Iris pigment epithelial cell (primary cell): ENCODE results near the gene ABTB2.

Source experiments
- DNase-seq: peaks from one replicate; pipeline ENCODE4 v3.0.0-alpha.2; 2011; ENCODE audit warnings: low read depth

The ABTB2 gene

GRCh38 chr11:34214961-34215805 is 142.6 kb downstream of the ABTB2 start:
- DNase-seq: peak; percentile 47

- no peak for DNase-seq
These were observed 144.4 kb downstream of the ABTB2 start for GRCh38 chr11:34213366-34213765.

GRCh38 chr11:34212566-34212965 is 145.2 kb downstream of the ABTB2 start:
- DNase-seq: no peak

DNA sequence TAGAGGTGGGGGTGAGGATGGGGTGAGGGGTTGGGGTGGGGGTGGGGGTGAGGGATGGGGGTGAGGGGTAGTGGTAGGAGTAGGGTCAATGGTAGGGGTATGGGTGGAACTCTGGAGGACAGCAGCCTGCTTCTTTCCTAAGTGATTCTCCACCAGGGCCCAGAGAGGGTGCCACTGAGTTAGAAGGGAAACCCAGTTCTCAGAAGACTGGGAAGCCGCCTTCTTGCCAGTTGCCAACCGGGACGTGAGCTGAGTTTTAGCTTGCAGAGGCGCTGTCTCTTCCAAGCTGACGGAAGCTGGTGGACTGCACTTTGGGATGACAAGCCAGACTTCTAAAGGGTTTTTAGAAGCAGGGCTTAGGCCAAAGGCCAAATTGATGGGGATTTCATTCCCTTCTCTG is 148.0 kb downstream of the ABTB2 start:
- no peak for DNase-seq

DNA sequence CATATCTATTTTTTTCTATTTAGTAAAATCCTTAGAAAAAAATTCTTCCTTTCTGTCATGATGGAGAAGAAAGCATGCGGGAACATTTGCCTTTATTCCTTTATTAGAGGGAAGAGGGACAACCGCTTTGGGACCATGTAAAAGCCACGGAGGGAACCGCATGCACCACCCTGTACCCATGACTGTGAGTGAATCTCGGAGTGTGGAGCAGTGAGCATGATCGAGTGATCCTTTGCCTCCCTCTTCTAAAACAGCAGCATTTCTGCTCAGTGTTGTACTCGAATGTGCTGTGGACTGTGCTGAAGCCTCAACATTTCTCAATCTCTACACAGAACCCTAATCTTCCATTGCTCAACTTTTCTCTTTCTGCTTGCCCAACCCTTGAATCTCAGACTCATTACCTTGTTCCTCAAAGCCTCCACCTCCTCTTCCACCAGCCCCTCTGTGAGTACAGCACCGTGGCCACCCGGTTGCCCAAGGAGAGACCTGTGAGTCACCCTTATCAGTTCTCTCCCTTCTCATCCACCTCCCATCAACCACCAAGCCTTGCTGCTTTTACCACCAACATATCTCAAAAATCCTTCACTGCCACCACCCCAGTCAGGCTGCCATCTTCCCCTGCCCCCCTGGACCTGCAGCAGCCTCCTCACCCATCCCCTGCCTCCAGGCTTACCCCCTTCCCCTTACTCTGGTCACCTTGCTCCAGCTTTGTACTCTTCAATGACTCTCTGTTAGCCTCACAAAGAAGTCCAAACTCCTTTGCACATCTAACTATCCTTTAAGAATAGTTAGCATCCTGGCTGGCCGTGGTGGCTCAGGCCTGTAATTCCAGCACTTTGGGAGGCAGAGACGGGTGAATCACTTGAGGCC is 149.3 kb downstream of the ABTB2 start:
- DNase-seq: peak; percentile 79

DNA sequence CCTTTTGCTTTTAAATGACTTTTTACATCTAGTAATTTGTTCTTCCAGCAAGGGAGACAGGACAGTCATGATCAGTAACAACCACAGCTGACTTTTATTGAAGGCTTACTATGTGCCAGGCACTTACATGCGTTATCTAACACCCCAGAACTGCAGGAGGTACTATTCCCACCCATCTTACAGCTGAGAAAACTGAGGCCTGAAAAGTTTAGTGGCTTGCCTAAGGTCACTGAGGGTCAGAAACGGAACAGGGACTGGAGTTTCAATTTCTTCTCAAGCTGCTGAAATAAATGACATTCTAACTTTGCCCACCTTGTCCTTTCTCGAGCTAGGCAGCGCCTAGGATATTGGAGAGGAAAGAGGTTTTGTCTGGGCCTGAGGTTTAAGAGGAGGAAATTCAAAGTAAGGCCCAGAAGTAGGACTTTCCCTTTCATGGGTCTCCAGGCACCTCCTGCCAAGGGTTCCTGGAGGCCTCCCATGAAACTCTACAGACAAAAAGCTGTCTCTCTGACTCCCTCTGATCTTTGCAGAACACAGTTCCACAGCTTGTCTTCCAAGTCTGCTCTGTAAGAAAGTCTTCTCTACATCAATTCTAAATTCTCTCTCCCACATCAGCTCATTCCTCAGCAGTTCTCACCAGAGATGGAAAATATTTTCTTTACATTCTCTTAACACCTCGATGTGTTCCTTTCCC is 150.2 kb downstream of the ABTB2 start:
- DNase-seq: no peak

GRCh38 chr11:34206407-34207300 is 151.2 kb downstream of the ABTB2 start:
- DNase-seq: no peak

GRCh38 chr11:34205326-34206035 is 152.3 kb downstream of the ABTB2 start:
- DNase-seq: peak; percentile 42

DNA sequence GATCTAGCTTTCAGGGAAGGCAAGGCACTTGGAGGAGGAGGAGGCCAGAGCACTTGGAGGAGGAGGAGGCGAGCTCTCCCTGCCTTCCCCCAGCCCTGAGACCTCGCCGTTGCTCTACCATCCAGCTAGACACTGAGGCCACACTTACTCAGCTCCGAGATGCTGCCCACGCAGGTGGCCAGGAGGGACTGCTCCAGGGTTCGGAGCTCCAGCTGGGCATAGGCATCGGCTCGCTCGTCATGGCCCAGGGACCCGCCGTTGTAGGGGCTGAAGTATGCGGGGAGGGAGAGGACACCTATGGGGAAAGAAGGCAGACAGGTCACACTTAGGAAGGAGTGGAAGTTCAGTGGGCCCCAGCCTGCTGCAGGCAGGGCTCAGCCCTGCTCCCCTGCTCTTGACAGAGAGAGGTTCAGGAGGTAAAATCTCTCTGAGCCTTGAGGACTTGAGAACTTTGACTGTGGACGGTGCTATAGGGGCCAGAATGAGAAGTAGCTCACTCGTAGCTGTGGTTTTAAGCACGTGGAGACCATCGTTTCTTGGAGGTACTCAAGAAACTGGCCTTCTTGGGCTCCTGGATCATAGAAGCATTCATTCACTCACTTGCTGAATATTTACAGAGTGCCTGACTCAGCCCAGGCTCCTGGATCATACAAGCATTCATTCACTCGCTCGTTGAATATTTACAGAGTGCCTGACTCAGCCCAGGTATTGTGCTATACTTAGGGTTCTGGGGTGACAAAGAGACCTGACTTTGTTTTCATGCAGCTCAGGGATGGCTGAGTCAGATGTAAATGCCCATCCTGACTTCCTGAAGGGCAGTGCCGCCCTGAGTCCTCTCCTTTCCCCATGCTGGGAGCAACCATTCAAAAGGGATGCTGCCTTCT is 153.2 kb downstream of the ABTB2 start:
- peak; percentile 40 for DNase-seq

- no peak for DNase-seq
These were observed 154.4 kb downstream of the ABTB2 start for GRCh38 chr11:34203377-34203871.

GRCh38 chr11:34201129-34201528 is 156.7 kb downstream of the ABTB2 start:
- no peak for DNase-seq

DNA sequence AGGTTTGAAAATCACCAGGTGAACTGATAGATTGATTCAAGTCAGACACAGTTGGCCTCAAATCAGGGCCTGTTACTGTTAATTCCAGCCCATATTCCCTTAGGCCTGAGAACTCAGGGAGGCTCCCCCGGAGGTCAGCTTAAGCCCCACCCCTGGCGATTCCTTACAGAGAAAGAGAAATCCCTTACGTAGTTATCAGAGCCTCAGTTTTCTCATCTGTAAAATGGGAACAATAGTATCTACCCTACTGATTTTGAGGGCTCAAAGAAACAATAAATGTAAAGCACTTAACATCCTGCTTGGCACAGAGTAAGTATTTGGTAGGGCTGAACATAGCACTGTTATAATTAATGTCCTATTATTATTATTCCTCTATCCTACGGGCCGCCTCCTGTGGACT is 158.3 kb downstream of the ABTB2 start:
- no peak for DNase-seq

DNA sequence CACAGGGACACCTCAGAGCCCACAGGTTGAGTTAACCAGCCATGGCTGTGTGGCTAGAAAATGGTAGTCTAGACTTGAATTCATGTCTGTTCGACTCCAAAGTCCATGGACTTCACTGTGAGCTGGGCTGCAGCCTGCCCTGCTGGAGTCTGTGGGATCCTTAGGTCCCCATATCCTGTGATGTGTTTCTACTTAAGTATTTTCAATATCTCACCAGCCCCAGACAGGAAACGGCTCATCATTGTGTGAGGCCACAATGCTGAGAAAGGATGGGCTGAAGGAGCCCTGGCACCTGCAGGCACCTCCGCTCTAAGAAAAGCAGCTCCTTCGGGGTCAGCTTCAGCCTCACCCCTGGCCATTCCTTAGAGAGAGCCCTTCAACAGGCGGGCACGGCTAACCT is 159.3 kb downstream of the ABTB2 start:
- no peak for DNase-seq

- no peak for DNase-seq
These were observed 160.6 kb downstream of the ABTB2 start for GRCh38 chr11:34197256-34197655.

DNA sequence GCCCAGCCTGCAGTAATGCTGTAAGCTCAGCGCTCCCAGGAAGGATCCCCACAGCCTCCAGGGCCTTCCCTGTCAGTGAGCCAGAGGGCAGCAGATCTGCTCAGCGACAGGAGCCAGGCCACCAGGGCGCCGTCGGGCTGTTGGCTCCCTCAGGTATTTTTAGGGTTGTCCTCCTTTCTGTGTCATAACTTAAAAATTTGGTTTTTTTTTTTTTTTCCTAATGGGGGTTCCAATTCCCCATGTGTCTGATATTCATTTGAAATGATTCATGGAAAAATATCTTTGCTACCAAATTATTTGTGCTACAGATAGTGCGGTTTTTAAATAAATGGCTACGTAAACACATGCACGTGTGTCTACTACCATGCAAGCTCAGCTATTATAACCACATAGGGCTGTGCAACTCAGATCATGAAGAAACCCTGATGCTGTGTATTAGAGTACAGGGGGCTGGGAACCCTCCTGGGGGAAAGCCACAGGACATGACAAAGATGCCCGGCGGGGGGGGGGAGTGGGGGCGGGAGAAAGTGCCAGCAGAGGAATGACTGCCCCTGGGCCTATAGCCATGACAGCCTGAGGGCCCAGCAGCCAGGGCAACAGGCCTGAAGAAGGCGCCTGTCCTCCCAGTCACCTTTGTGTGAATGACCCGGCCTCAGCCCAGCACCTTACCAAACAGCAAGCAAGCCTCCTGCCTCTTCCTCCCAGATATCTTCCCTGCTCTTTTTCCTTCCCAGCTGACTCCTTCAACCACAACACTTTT is 163.1 kb downstream of the ABTB2 start:
- no peak for DNase-seq

- DNase-seq: peak; percentile 93
These were observed 165.1 kb downstream of the ABTB2 start for GRCh38 chr11:34192481-34193401.

GRCh38 chr11:34191578-34191977 is 166.2 kb downstream of the ABTB2 start:
- no peak for DNase-seq
